ENCODE measurements around the gene KIF1B. TPM values are rescaled to one million over a fixed set of nuclear protein-coding genes. Genes with fewer than 3 reads are reported as not detected.

The KIF1B gene
- total and polyA plus RNA-seq, 9 of the 15 experiments (the other 6 are each of a cell fraction or from before 2014, with no cell fraction given): 2.8 to 19.8 (median 11.9) TPM

DNA sequence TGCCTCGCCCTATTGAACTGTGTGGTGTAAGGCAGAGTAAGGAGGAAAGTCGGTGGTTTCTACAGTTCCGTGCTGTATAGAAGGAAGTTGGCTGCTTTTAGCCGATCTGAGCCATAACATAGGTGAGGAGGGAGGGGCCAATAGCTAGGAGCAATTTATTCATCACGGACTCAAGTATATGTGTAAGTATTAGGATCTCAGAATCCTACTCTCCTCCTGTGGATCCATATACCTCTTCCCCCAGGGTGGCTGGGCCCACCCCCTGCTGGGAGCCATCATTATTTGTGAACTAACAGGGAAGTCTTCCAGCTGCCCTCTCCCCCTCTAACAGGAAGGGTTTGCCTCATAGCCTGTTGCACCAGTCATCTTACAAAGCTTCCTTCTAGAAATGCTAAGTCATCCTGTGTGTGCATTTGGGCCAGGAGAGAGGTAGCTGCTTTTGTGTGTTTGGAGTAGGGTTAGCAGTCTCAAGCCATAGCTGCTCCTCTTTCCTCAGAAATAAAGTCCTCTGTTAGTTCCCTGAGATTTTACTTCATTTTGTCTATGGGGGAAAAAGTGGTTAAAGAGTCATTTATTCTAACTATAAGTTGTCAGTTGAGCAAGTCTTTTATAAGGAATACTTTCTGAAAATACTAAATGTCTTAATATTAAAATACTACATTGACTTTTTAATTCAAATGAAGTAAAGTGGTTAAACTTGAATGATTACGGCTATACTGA is 205.0 kb downstream of the KIF1B start (continued):
- TF ChIP-seq TRIM24 (IDR thresholded peaks at IDR 0.05) (peak; percentile 52 to 75; a peak in 3 of 4 replicates), HDAC3 (IDR thresholded peaks at IDR 0.05; ENCODE audit: borderline replicate concordance, partially characterized antibody) (no peak), DMBX1 (CRISPR knock-in tag; IDR thresholded peaks at IDR 0.05; ENCODE audit: borderline replicate concordance) (peak; percentile 74), POLR2H (tag; IDR thresholded peaks at IDR 0.05; ENCODE audit: low read depth) (peak; percentile 84), SMARCA4 (IDR thresholded peaks at IDR 0.05) (peak; percentile 88), ATF7 (IDR thresholded peaks at IDR 0.05) (peak; percentile 90), CSDE1 (IDR thresholded peaks at IDR 0.05) (no peak), KLF6 (CRISPR knock-in tag; IDR thresholded peaks at IDR 0.05; ENCODE audit: borderline replicate concordance) (0 out of 2 replicates have a peak, but pooled peaks have one; percentile 62), KLF16 (IDR thresholded peaks at IDR 0.05) (no peak), POLR2A (conservative IDR thresholded peaks at IDR 0.05) (peak; percentile 75), MAZ (CRISPR knock-in tag; conservative IDR thresholded peaks at IDR 0.05 in 1 of 2, IDR thresholded peaks at IDR 0.05 in 1 of 2) (peak; percentile 57 to 63; a peak in 3 of 4 replicates), BRD9 (IDR thresholded peaks at IDR 0.05; ENCODE audit: low read depth, partially characterized antibody) (peak; percentile 68), BCL6 (CRISPR knock-in tag; IDR thresholded peaks at IDR 0.05) (peak; percentile 72; the same call in 1 of the 2 replicates), PRPF4 (IDR thresholded peaks at IDR 0.05; ENCODE audit: insufficient read depth, low read depth, low read length, poor library complexity, severe bottlenecking) (no peak), ELF2 (CRISPR knock-in tag; IDR thresholded peaks at IDR 0.05) (peak; percentile 65; the same call in 1 of the 2 replicates), GATA2 (CRISPR knock-in tag; IDR thresholded peaks at IDR 0.05) (no peak), FOXP1 (CRISPR knock-in tag; IDR thresholded peaks at IDR 0.05) (0 out of 2 replicates have a peak, but pooled peaks have one; percentile 58)
- TF ChIP-seq, protein P1, sequence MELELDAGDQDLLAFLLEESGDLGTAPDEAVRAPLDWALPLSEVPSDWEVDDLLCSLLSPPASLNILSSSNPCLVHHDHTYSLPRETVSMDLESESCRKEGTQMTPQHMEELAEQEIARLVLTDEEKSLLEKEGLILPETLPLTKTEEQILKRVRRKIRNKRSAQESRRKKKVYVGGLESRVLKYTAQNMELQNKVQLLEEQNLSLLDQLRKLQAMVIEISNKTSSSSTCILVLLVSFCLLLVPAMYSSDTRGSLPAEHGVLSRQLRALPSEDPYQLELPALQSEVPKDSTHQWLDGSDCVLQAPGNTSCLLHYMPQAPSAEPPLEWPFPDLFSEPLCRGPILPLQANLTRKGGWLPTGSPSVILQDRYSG (tag; conservative IDR thresholded peaks at IDR 0.05; ENCODE audit: low read depth): peak; percentile 67; the same call in 1 of the 2 replicates
- TF ChIP-seq, protein P2, sequence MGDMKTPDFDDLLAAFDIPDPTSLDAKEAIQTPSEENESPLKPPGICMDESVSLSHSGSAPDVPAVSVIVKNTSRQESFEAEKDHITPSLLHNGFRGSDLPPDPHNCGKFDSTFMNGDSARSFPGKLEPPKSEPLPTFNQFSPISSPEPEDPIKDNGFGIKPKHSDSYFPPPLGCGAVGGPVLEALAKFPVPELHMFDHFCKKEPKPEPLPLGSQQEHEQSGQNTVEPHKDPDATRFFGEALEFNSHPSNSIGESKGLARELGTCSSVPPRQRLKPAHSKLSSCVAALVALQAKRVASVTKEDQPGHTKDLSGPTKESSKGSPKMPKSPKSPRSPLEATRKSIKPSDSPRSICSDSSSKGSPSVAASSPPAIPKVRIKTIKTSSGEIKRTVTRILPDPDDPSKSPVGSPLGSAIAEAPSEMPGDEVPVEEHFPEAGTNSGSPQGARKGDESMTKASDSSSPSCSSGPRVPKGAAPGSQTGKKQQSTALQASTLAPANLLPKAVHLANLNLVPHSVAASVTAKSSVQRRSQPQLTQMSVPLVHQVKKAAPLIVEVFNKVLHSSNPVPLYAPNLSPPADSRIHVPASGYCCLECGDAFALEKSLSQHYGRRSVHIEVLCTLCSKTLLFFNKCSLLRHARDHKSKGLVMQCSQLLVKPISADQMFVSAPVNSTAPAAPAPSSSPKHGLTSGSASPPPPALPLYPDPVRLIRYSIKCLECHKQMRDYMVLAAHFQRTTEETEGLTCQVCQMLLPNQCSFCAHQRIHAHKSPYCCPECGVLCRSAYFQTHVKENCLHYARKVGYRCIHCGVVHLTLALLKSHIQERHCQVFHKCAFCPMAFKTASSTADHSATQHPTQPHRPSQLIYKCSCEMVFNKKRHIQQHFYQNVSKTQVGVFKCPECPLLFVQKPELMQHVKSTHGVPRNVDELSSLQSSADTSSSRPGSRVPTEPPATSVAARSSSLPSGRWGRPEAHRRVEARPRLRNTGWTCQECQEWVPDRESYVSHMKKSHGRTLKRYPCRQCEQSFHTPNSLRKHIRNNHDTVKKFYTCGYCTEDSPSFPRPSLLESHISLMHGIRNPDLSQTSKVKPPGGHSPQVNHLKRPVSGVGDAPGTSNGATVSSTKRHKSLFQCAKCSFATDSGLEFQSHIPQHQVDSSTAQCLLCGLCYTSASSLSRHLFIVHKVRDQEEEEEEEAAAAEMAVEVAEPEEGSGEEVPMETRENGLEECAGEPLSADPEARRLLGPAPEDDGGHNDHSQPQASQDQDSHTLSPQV (IDR thresholded peaks at IDR 0.05): peak; percentile 98
- TF ChIP-seq, protein P3, sequence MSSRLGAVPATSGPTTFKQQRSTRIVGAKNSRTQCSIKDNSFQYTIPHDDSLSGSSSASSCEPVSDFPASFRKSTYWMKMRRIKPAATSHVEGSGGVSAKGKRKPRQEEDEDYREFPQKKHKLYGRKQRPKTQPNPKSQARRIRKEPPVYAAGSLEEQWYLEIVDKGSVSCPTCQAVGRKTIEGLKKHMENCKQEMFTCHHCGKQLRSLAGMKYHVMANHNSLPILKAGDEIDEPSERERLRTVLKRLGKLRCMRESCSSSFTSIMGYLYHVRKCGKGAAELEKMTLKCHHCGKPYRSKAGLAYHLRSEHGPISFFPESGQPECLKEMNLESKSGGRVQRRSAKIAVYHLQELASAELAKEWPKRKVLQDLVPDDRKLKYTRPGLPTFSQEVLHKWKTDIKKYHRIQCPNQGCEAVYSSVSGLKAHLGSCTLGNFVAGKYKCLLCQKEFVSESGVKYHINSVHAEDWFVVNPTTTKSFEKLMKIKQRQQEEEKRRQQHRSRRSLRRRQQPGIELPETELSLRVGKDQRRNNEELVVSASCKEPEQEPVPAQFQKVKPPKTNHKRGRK (tag; IDR thresholded peaks at IDR 0.05): peak; percentile 87
- TF ChIP-seq, protein P4, sequence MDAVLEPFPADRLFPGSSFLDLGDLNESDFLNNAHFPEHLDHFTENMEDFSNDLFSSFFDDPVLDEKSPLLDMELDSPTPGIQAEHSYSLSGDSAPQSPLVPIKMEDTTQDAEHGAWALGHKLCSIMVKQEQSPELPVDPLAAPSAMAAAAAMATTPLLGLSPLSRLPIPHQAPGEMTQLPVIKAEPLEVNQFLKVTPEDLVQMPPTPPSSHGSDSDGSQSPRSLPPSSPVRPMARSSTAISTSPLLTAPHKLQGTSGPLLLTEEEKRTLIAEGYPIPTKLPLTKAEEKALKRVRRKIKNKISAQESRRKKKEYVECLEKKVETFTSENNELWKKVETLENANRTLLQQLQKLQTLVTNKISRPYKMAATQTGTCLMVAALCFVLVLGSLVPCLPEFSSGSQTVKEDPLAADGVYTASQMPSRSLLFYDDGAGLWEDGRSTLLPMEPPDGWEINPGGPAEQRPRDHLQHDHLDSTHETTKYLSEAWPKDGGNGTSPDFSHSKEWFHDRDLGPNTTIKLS (IDR thresholded peaks at IDR 0.05; ENCODE audit: borderline replicate concordance, low read depth): 0 out of 2 replicates have a peak, but pooled peaks have one; percentile 37
